ENCODE data around the gene THEMIS2.

- no peak for TF ChIP-seq POLR2AphosphoS5 (IDR thresholded peaks at IDR 0.05)
- TF ChIP-seq, protein P1, sequence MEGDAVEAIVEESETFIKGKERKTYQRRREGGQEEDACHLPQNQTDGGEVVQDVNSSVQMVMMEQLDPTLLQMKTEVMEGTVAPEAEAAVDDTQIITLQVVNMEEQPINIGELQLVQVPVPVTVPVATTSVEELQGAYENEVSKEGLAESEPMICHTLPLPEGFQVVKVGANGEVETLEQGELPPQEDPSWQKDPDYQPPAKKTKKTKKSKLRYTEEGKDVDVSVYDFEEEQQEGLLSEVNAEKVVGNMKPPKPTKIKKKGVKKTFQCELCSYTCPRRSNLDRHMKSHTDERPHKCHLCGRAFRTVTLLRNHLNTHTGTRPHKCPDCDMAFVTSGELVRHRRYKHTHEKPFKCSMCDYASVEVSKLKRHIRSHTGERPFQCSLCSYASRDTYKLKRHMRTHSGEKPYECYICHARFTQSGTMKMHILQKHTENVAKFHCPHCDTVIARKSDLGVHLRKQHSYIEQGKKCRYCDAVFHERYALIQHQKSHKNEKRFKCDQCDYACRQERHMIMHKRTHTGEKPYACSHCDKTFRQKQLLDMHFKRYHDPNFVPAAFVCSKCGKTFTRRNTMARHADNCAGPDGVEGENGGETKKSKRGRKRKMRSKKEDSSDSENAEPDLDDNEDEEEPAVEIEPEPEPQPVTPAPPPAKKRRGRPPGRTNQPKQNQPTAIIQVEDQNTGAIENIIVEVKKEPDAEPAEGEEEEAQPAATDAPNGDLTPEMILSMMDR (IDR thresholded peaks at IDR 0.05), result no peak
- TF ChIP-seq POLR2A (IDR thresholded peaks at IDR 0.05), result no peak
- no peak for TF ChIP-seq EP300 (IDR thresholded peaks at IDR 0.05)
These were observed 3.8 kb upstream of the THEMIS2 start for GRCh38 chr1:27868556-27868931.
